Stimulated activated CD8-positive, alpha-beta memory T cell treated with anti-CD3 and anti-CD28 coated beads, Interleukin-7, amount 100 ng/mL, for 48 hours (primary cell): Measurements from ENCODE around the gene SPAG8.

Experiments
- DNase-seq, 2 donors: peaks; one replicate each; pipeline ENCODE4 v3.0.0-alpha.2; 2020; ENCODE audit warnings: low read depth in 1 of 2; ENCODE audit errors: extremely low read depth in 1 of 2

Gene SPAG8

DNA sequence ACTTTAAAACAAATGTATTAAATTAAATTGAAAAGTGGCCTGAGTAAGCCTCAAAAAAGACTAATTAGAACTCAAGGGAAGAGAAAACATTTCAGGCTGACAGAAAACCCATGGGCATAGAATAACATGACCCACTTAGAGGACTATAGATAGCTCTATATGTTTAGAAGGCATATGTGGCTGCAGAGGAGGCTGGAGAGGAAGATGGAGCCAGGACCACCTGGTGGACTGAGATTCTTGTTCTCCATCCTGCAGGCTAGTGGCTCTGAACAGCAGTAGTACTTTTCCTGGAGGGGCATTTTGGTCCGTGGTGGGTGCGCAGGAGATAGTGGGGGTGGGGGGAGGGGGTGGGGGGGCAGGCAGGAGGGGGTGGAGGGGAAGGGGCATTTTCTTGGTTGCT is 31.0 kb downstream of the SPAG8 start:
- DNase-seq, result no peak

DNA sequence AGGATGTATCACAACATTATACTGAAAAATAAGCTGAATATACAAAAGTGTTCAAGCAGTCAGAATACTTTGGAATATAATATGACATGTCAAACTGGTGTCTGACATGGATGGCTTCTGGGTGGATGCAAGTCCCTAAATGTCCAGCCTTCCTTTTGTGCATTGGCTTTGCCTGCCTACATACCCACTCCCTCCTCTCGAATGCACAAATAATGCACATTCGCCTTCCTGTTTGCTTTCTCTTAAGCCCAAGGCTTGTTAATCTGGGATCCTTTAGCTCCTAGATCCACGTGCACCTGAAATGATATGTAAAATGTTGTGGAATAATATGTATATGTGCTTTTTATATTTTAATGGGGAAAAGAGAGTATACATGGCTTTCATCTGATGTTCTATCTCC is 33.6 kb downstream of the SPAG8 start:
- no peak for DNase-seq

DNA sequence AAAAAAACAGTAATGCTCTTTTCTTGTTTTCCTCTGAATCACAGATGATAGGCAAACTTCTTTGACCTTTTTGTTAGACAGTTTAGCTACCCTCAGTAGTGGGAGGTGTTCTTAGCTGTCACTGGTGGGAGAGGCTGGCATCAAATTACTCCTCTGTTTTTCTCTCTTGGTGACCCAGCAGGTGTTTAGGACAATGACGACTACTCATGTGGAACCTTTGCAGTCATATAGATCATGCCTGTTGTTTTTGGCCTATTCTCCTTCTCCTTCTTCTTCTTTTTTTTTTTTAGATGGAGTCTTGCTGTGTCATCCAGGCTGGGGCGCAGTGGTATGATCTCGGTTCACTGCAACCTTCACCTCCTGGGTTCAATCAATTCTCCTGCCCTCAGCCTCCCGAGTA is 36.0 kb downstream of the SPAG8 start:
- no peak for DNase-seq

DNA sequence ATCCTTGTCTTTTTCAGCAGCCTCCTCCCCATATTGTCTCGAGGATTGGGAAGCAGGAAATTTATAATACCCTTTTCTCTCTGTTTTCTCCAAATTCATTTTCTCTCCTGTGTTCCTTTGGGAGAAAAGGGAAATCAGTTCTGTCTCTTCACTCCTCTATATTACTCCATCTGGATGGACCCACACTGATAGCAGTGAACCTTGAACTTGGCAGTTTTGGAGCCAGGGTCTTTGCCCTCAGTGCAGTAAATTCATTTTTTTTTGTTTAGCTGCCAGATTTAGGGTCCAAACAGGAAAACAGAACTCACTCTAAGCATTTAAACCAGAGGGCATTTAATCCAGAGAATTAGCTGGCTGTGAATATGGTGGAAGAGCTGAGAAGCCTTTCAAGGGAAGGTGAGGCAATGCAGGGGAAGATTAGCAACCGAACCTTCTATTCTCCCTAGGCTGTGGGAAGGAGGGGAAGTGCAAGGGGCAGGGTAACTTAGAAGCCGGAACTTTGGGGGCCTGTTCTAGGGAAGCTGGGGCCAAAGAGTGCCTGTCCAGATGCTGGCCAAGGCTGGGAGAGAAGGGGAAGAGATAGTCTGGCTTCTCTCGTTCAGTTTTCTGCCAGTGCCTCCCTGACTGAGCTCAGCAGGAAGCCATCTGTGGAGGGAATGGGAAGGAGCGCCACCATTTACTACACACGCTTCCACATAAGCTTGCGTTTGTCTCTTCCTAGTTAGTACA is 37.0 kb downstream of the SPAG8 start:
- DNase-seq, result no peak

DNA sequence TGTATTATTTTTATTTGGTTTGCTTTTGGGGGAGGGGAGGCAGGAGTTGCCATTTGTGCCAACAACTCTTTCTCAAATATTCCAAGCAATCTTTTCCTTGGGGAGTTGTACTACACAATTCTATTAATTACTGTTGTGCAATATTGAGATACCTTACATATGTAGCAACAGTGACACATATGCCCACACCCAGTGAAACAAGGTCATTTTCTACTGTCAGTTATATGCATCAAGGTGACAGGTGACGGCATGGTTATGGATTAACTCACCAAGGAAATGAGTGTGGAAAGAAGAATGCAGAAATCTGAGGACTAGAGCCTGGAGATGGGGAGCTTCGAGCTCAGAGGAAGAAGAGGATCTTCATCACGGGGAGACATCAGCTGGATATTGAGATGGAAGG is 40.1 kb downstream of the SPAG8 start:
- DNase-seq, result no peak

DNA sequence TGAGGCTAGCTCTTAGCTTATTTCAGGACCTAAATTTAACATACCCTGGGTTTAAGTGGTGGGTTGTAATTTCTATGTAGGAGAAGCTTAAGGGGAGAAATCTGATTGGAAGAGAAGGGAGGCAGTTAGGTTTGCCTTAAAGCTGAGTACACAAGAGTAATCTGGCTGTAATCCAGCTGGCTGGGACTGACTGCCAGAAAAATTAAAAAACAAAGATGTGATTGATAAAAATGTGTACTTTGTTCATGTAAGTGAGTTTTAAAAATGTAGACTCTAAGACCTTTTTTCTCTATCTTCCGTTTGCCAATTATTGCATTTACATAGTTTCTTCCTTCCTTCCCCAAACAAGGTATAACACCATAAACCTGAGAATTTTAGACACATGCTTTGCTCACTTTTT is 40.5 kb downstream of the SPAG8 start:
- no peak for DNase-seq

DNA sequence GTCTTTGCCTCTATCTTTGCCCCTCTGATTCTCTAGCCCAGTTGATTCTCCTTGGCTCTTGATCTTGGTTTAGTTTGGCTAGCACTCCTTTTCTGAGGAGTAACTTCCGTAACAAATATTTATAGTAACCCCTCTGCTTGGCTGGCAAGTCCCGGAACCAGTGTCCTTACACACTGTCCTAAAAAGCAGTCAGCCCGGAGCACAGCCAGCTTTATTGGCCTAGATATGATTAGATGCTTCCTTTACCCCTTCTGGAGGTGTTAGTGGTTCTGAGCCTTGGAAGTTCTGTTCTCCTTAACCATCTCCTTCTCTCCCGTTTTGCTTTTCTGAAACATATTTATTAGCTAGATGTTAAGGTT is 41.0 kb downstream of the SPAG8 start:
- no peak for DNase-seq

DNA sequence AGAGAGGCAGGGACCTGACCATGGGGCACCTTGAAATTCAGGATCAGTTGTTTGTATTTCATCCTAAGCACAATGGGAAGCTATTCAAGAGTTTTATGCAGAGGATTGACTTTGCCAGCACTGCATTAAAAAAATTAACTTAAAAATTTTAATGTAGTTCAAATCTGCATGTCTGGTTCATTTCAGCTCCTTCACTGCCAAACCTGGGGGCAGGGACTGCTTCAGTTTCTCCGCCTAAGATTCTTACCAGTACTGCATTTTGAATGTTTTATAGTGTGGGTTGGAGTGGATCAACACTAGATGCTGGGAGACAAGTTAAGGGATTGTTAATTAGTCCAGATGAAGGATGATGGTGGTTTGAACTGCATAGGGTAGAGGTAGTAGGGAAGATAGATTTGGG is 42.3 kb downstream of the SPAG8 start:
- no peak for DNase-seq

DNA sequence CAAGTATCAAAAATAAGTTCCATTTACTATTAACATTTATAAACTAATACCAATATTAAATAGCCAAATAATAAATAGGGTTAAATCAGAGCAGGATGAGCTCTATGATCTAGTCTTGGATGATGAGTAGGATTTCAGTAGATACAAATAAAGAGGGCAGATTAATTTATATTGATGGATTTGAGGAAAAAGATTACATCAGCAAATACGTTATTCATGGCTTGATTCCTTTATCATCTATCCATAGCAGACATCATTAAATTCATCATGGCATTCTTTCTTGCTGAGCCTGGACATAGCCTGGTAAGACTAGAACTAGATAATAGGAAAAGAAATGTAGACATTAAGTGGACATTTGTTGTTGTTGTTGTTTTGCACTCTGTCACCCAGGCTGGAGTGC is 44.6 kb downstream of the SPAG8 start:
- DNase-seq, result no peak

DNA sequence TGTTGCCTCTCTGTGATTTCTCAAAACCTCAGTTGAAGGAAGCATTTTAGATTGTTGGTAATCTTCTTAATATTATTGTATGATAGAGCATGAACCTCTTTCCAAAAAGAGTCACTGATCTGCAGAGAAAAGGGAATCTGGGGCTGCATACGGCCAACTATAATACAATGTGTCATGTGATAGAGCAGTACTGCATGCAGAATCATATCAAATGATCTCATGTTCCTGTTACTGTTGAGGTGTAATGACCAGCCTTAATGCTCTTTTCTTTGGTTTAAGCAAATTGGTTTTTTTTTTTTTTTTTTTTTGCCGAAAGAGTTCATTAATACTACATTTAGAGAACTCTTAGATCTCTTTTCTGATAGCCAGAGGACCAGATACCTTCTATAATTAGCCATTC is 45.1 kb downstream of the SPAG8 start:
- no peak for DNase-seq

DNA sequence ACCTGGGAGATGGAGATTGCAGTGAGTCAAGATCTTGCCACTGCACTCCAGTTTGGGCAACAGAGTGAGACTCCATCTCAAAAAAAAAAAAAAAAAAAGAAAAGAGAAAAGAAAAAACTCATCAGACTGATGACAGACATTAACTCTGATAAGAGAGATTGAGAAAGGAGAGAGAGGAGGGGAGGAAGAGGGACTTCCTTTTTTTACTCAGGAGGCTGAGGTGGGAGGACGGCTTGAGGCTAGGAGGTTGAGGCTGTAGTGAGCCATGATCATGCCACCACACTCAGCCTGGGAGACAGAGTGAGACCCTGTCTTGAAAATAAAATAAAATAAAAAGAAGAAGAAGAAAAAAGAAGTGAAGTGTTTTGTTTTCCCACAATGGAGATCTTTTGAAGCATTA is 48.3 kb downstream of the SPAG8 start:
- no peak for DNase-seq

DNA sequence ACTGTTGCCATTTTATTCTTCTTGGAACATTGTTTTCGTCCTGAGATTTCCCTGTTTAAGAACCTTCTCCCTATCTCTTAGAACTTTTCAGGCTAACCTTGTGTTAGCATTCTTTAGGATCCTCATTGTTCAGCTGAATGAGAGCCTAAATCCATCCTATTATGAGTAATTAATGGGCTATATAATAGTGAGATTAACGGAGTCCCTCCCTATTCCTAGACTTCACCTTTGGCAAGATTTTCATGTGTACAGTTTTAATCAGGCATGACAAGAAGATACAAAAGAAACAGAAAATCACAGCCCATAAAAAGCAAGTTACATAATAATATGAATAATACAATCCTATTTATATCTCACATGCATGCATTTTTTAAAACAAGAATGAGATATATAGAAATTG is 48.9 kb downstream of the SPAG8 start:
- no peak for DNase-seq

DNA sequence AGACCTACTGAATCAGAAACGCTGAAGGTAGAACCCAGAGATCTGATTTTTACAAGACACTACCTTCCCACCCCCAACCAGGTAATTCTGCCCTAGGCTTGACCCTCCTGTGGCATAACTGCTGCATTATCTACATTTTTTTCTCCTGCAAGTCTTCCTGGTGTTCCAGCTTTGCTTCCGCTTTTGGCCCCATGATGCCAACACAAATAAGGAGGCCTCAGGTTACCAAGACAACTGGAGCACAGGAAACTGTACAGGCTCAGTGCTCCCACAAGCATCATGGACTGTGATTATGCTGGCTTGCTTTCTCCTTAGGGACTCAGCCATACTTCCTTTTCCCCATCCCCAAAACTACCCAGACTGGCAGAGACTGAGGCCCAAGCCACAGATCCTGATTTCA is 51.4 kb downstream of the SPAG8 start:
- DNase-seq, result no peak

DNA sequence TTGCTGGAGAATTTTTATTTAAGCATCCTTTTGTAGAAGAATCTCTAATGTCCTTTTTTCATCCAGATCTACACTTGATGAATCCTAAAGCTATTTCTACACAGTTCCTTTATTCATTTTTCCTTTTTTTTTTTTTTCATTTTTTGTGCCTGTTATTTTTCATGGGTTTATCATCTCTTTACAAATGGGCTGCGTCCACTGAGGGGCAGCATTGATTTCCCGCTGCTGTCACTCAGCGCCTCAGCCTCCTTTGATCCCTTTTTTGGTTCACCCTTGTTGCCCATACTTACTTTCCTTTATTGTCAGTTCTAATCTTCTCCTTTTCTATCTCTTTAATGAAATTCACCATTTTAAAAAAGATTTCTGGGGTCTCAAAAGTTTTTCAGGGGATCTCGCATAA is 52.3 kb downstream of the SPAG8 start:
- DNase-seq, result no peak
